Calu3 (cell line): Measurements from ENCODE around the gene THEM5. TPM values are rescaled to one million over a fixed set of nuclear protein-coding genes. Genes with fewer than 3 reads are reported as not detected.

Source experiments
- BruUV-seq: library from RNA; stranded (reverse); fragments of 400-500 nt; replicated peaks from 2 replicates; lab custom pipeline; 2021; lab: Mats Ljungman, UMichigan
- CTCF ChIA-PET: fragments of 300-600 bp; sonication (Branson Sonifier 250); formaldehyde crosslinking; loops from one replicate; lab custom pipeline; 2022; ENCODE audit warnings: antibody characterized with exemption; lab: Charles Lee
- DNase-seq: peaks from one replicate; pipeline ENCODE4 v3.0.0; 2022
- H3K27ac Mint-ChIP-seq: one replicate; pipeline ENCODE4 v1.8.0; 2022; ENCODE audit warnings: mixed read lengths; ENCODE audit not compliant: unreplicated experiment
- H3K27me3 Mint-ChIP-seq: one replicate; pipeline ENCODE4 v1.8.0; 2022; ENCODE audit warnings: mixed read lengths; ENCODE audit not compliant: unreplicated experiment
- H3K36me3 Mint-ChIP-seq: one replicate; pipeline ENCODE4 v1.8.0; 2022; ENCODE audit warnings: mild to moderate bottlenecking, moderate library complexity, mixed read lengths; ENCODE audit not compliant: insufficient read depth, unreplicated experiment
- H3K4me1 Mint-ChIP-seq: one replicate; pipeline ENCODE4 v1.8.0; 2022; ENCODE audit warnings: mild to moderate bottlenecking, low read depth, mixed read lengths; ENCODE audit not compliant: unreplicated experiment
- H3K4me3 Mint-ChIP-seq: one replicate; pipeline ENCODE4 v1.8.0; 2022; ENCODE audit warnings: mild to moderate bottlenecking, low read depth, moderate library complexity, mixed read lengths; ENCODE audit not compliant: unreplicated experiment
- H3K9me3 Mint-ChIP-seq: one replicate; pipeline ENCODE4 v1.8.0; 2022; ENCODE audit warnings: low read depth, mixed read lengths; ENCODE audit not compliant: unreplicated experiment
- CTCF ChIP-seq: fragments of 200-600 bp; IDR thresholded peaks from one replicate; pipeline ENCODE4 v1.8.0; 2022; ENCODE audit warnings: antibody characterized with exemption; ENCODE audit not compliant: unreplicated experiment
- intact Hi-C: fragments of 100-400 bp; cut with micrococcal nuclease; formaldehyde crosslinking; loops from one replicate; pipeline ENCODE4 v1.10.0; 2022; ENCODE audit not compliant: unreplicated experiment
- total RNA-seq: library from RNA; stranded (reverse); gene quantifications from 2 replicates; pipeline ENCODE4 v1.2.3, GENCODE V29; 2022

THEM5 gene
- total RNA-seq, 1 experiment from 2014 or later: not detected

- TF ChIP-seq CTCF: no peak
- Mint-ChIP-seq H3K27ac (no peak overlapping the region), H3K27me3 (no peaks in the 10 kb centered on the region), H3K4me3 (no peak overlapping the region), H3K4me1 (peaks cover 72% of the 10 kb centered on the region), H3K36me3 (peaks cover 18% of the 10 kb centered on the region), H3K9me3 (no peaks in the 10 kb centered on the region)
- no peak for DNase-seq
- intact Hi-C loops: loop anchor here (10.0 kb wide), 1 partner anchor 639 kb away; the partner anchor contains the start of genes PIP5K1A and VPS72
- no TSS peak for BruUV-seq
- CTCF ChIA-PET: no interaction called here
Measured at GRCh38 chr1:151834239-151834638, 19.3 kb downstream of the THEM5 start.

DNA sequence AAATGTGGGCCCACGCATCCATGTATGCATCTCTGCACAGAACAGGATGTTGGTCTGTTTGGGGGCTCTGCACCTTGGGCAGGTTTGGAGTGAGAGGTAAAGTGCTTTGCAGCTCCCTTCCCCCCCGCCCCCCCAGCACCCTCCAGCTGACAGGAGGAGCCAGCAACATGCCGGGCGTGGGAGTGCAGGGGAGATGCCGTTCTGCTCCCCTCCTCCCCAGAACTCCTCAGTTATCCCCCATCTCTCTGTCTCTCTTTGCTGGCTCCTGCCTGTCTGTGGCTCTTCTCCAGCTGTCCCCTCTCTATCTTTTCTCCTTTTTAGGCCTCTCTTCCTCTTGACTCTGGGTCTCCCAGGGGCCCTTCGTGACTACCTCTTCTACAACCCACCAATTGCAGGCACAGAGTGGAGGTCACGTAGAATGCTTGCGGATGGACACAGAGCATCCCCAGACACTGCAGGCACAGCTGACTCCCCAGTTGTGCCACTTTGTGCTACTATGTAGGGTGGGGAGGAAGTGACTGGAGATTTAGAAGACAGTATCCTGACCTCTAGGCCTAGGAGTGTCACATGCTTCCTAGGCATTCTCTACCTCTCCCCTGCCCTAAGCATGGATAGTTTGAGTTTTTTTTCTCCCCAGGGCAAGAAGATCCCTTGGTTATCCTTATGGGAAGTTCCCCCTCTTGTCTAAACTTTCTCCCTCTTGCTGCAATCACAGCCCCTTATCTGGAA lies 20.2 kb downstream of the THEM5 start:
- CTCF ChIA-PET: interaction anchor here (1.1 kb wide), 1 partner anchor 140 kb away, joined by 3 read pairs; no protein-coding TSS in a partner anchor
- H3K27ac Mint-ChIP-seq: no peak overlapping the region
- BruUV-seq: no TSS peak
- H3K4me3 Mint-ChIP-seq: no peak overlapping the region
- no peak for DNase-seq
- no peaks in the 10 kb centered on the region for H3K9me3 Mint-ChIP-seq
- TF ChIP-seq CTCF: no peak
- peaks cover 76% of the 10 kb centered on the region for H3K4me1 Mint-ChIP-seq
- intact Hi-C loops: loop anchor here (10.0 kb wide), 1 partner anchor 639 kb away; the partner anchor contains the start of genes PIP5K1A and VPS72
- no peaks in the 10 kb centered on the region for H3K27me3 Mint-ChIP-seq
- peaks cover 18% of the 10 kb centered on the region for H3K36me3 Mint-ChIP-seq

- CTCF ChIA-PET: interaction anchor here (0.6 to 1.1 kb wide), 2 partner anchors 38 to 139 kb away, joined by 3 to 5 read pairs; no protein-coding TSS in a partner anchor
- no peak overlapping the region for H3K4me3 Mint-ChIP-seq
- TF ChIP-seq CTCF: no peak
- no peak overlapping the region for H3K27ac Mint-ChIP-seq
- H3K4me1 Mint-ChIP-seq: peaks cover 71% of the 10 kb centered on the region
- no peaks in the 10 kb centered on the region for H3K9me3 Mint-ChIP-seq
- BruUV-seq: no TSS peak
- intact Hi-C loops: loop anchor here (10.0 kb wide), 1 partner anchor 638 kb away; the partner anchor contains the start of genes PIP5K1A and VPS72
- no peaks in the 10 kb centered on the region for H3K27me3 Mint-ChIP-seq
- H3K36me3 Mint-ChIP-seq: peaks cover 12% of the 10 kb centered on the region
- peak; percentile 60 for DNase-seq
Measured at GRCh38 chr1:151832318-151832980, 21.1 kb downstream of the THEM5 start.

- intact Hi-C loops: loop anchor here (10.0 kb wide), 1 partner anchor 637 kb away; the partner anchor contains the start of genes PIP5K1A and VPS72
- Mint-ChIP-seq H3K27me3 (no peaks in the 10 kb centered on the region), H3K27ac (no peak within 1 kb of the TSS), H3K36me3 (peaks cover 4% of the 10 kb centered on the region), H3K9me3 (no peaks in the 10 kb centered on the region), H3K4me1 (peaks cover 63% of the 10 kb centered on the region), H3K4me3 (peak within 1 kb of the TSS; percentile 2)
- no TSS peak for BruUV-seq
- no peak for DNase-seq
- TF ChIP-seq CTCF: no peak
- CTCF ChIA-PET: no interaction called here
Measured at GRCh38 chr1:151831605-151832004, 21.9 kb downstream of the THEM5 start, which contains the start of gene RORC. TSS of gene RORC (minus strand) at chr1:151831802. CDS start at chr1:151831764, 38 bp downstream.
